Common myeloid progenitor, CD34-positive (primary cell): ENCODE measurements around the gene GCN1.

Source experiments
- CTCF ChIA-PET: fragments of 350-600 bp; sonication (Branson Sonifier 250); formaldehyde crosslinking; loops from one replicate; lab custom pipeline; 2021; ENCODE audit warnings: antibody characterized with exemption; lab: Charles Lee
- POLR2A ChIA-PET: fragments of 350-600 bp; sonication (Branson Sonifier 250); formaldehyde crosslinking; loops from one replicate; lab custom pipeline; 2021; ENCODE audit warnings: antibody characterized with exemption; lab: Charles Lee
- DNase-seq, 3 donors: peaks; one replicate each; pipeline versions ENCODE4 v3.0.0 to v3.0.0-alpha.2; 2013
- H3K27ac ChIP-seq, 2 experiments: 1 replicate in 1 of 2; 2 replicates in 1 of 2; pipeline ENCODE4 v1.7.0; 2013; ENCODE audit warnings: inconsistent platforms in 2 of 2, low read length in 2 of 2, mild to moderate bottlenecking in 2 of 2, low read depth in 1 of 2, moderate library complexity in 1 of 2; ENCODE audit not compliant: severe bottlenecking in 2 of 2, insufficient read depth in 1 of 2, poor library complexity in 1 of 2
- H3K27me3 ChIP-seq, 5 experiments: replicated peaks in 2 of 5; 1 replicate in 3 of 5; 2 replicates in 2 of 5; pipeline versions ENCODE4 v1.6.1 to v1.7.0; 2013; ENCODE audit warnings: low read length in 4 of 5, mild to moderate bottlenecking in 2 of 5, moderate library complexity in 2 of 5, inconsistent platforms in 1 of 5; ENCODE audit not compliant: insufficient read depth in 5 of 5, control insufficient read depth in 4 of 5
- H3K36me3 ChIP-seq, 4 experiments: 1 replicate in 2 of 4; 2 replicates in 2 of 4; pipeline versions ENCODE4 v1.6.1 to v1.7.0; 2013; ENCODE audit warnings: low read length in 3 of 4, control low read depth in 1 of 4, mild to moderate bottlenecking in 1 of 4; ENCODE audit not compliant: control insufficient read depth in 4 of 4, insufficient read depth in 4 of 4
- H3K4me1 ChIP-seq, 4 experiments: 1 replicate in 3 of 4; 2 replicates in 1 of 4; pipeline versions ENCODE4 v1.6.1 to v1.7.1; 2013; ENCODE audit warnings: low read length in 3 of 4, mild to moderate bottlenecking in 3 of 4, control low read depth in 1 of 4, inconsistent platforms in 1 of 4, moderate library complexity in 1 of 4; ENCODE audit not compliant: control insufficient read depth in 4 of 4, insufficient read depth in 4 of 4; ENCODE audit errors: control extremely low read depth in 1 of 4
- H3K4me3 ChIP-seq, 7 experiments: 1 replicate in 4 of 7; 2 replicates in 3 of 7; pipeline versions ENCODE4 v1.5.1 to v1.7.0; 2013; ENCODE audit warnings: mild to moderate bottlenecking in 7 of 7, low read length in 6 of 7, moderate library complexity in 6 of 7, inconsistent platforms in 2 of 7, low read depth in 2 of 7, control low read depth in 1 of 7; ENCODE audit not compliant: insufficient read depth in 4 of 7, control insufficient read depth in 1 of 7; ENCODE audit errors: extremely low read depth in 1 of 7
- H3K9me3 ChIP-seq, 5 experiments: 1 replicate in 4 of 5; 2 replicates in 1 of 5; pipeline versions ENCODE4 v1.6.1 to v1.7.1; 2013; ENCODE audit warnings: low read length in 4 of 5, mild to moderate bottlenecking in 2 of 5, inconsistent platforms in 1 of 5, low read depth in 1 of 5, moderate library complexity in 1 of 5; ENCODE audit not compliant: control insufficient read depth in 4 of 5, insufficient read depth in 2 of 5; ENCODE audit errors: control extremely low read depth in 1 of 5
- WGBS: methylation state at CpG from one replicate; pipeline ENCODE4 v1.1.5; 2013; ENCODE audit not compliant: insufficient coverage; 5-methylcytosine and 5-hydroxymethylcytosine counted together

The GCN1 gene

GRCh38 chr12:120167529-120168095 lies 26.9 kb downstream of the GCN1 start:
- H3K27ac ChIP-seq: no peak overlapping the region
- DNase-seq: no peak
- no peaks in the 10 kb centered on the region for H3K4me1 ChIP-seq
- H3K36me3 ChIP-seq: peaks cover 23 to 67% (median 47%) of the 10 kb centered on the region in 4 experiments
- no peak overlapping the region for H3K4me3 ChIP-seq
- H3K9me3 ChIP-seq: no peaks in the 10 kb centered on the region
- 100% methylated on average over 3 of the region's 6 CpGs for WGBS
- H3K27me3 ChIP-seq: no peaks in the 10 kb centered on the region
- ChIA-PET CTCF (interaction anchor here (1.0 to 1.2 kb wide), 2 partner anchors 23 to 33 kb away, joined by 3 read pairs; partner anchors contain the start of gene RPLP0), POLR2A (no interaction called here)

- CTCF ChIA-PET: interaction anchor here (0.6 kb wide), 1 partner anchor 15 kb away, joined by 3 read pairs; no protein-coding TSS in a partner anchor
- Histone ChIP-seq H3K4me3 (no peak overlapping the region), H3K27ac (no peak overlapping the region), H3K9me3 (no peaks in the 10 kb centered on the region), H3K4me1 (no peaks in the 10 kb centered on the region), H3K27me3 (no peaks in the 10 kb centered on the region), H3K36me3 (peaks cover 25 to 73% (median 63%) of the 10 kb centered on the region in 4 experiments)
- no peak for DNase-seq
- 98% methylated on average over 7 of the region's 11 CpGs for WGBS
- POLR2A ChIA-PET: interaction anchor here (0.8 kb wide), 1 partner anchor 37 kb away, joined by 3 read pairs; the partner anchor contains the start of gene RPLP0
Measured at GRCh38 chr12:120164293-120164692, 30.2 kb downstream of the GCN1 start.

- no peak for DNase-seq
- H3K36me3 ChIP-seq: peaks cover 18 to 73% (median 64%) of the 10 kb centered on the region in 4 experiments
- no peak overlapping the region for H3K4me3 ChIP-seq
- H3K27ac ChIP-seq: no peak overlapping the region
- H3K4me1 ChIP-seq: no peaks in the 10 kb centered on the region
- H3K9me3 ChIP-seq: no peaks in the 10 kb centered on the region
- CTCF ChIA-PET: no interaction called here
- H3K27me3 ChIP-seq: no peaks in the 10 kb centered on the region
- POLR2A ChIA-PET: no interaction called here
- 97% methylated on average over 8 of the region's 8 CpGs for WGBS
Measured at GRCh38 chr12:120162763-120163162, 31.8 kb downstream of the GCN1 start.

GRCh38 chr12:120161852-120162251 lies 32.7 kb downstream of the GCN1 start:
- ChIA-PET POLR2A (no interaction called here), CTCF (no interaction called here)
- no peaks in the 10 kb centered on the region for H3K4me1 ChIP-seq
- DNase-seq: no peak
- H3K27me3 ChIP-seq: no peaks in the 10 kb centered on the region
- H3K9me3 ChIP-seq: no peaks in the 10 kb centered on the region
- WGBS: 97% methylated on average over 10 of the region's 11 CpGs
- H3K4me3 ChIP-seq: no peak overlapping the region
- H3K36me3 ChIP-seq: peaks cover 21 to 78% (median 67%) of the 10 kb centered on the region in 4 experiments
- H3K27ac ChIP-seq: no peak overlapping the region

GRCh38 chr12:120159509-120160237 lies 34.8 kb downstream of the GCN1 start:
- POLR2A ChIA-PET: no interaction called here
- CTCF ChIA-PET: interaction anchor here (1.0 to 1.6 kb wide), 3 partner anchors 8 to 33 kb away, joined by 3 to 4 read pairs (median 3); no protein-coding TSS in a partner anchor
- Histone ChIP-seq H3K4me1 (no peaks in the 10 kb centered on the region), H3K36me3 (peaks cover 30 to 98% (median 85%) of the 10 kb centered on the region in 4 experiments), H3K27ac (no peak overlapping the region), H3K27me3 (no peaks in the 10 kb centered on the region), H3K4me3 (no peak overlapping the region), H3K9me3 (no peaks in the 10 kb centered on the region)
- DNase-seq: no peak
- WGBS: over 99% methylated on average over 11 of the region's 12 CpGs

- DNase-seq: no peak
Measured at GRCh38 chr12:120158351-120158750, 36.2 kb downstream of the GCN1 start.

GRCh38 chr12:120157678-120158077 lies 36.8 kb downstream of the GCN1 start:
- H3K27ac ChIP-seq: no peak overlapping the region
- DNase-seq: no peak
- peaks cover 40 to 98% (median 87%) of the 10 kb centered on the region in 4 experiments for H3K36me3 ChIP-seq
- H3K4me3 ChIP-seq: no peak overlapping the region
- 97% methylated on average over 7 of the region's 11 CpGs for WGBS
- POLR2A ChIA-PET: no interaction called here
- H3K27me3 ChIP-seq: no peaks in the 10 kb centered on the region
- H3K9me3 ChIP-seq: no peaks in the 10 kb centered on the region
- no peaks in the 10 kb centered on the region for H3K4me1 ChIP-seq
- CTCF ChIA-PET: no interaction called here

More at GRCh38 chr12:120158351-120158750, 36.2 kb downstream of the GCN1 start:
- Histone ChIP-seq H3K4me3 (no peak overlapping the region), H3K36me3 (peaks cover 36 to 98% (median 87%) of the 10 kb centered on the region in 4 experiments), H3K27me3 (no peaks in the 10 kb centered on the region), H3K27ac (no peak overlapping the region), H3K9me3 (no peaks in the 10 kb centered on the region), H3K4me1 (no peaks in the 10 kb centered on the region)
- WGBS: 98% methylated on average over 8 of the region's 10 CpGs
- ChIA-PET CTCF (no interaction called here), POLR2A (interaction anchor here (0.5 kb wide), 1 partner anchor 13 kb away, joined by 4 read pairs; no protein-coding TSS in a partner anchor)
